ENCODE results near the gene GRAMD2B.

DNA sequence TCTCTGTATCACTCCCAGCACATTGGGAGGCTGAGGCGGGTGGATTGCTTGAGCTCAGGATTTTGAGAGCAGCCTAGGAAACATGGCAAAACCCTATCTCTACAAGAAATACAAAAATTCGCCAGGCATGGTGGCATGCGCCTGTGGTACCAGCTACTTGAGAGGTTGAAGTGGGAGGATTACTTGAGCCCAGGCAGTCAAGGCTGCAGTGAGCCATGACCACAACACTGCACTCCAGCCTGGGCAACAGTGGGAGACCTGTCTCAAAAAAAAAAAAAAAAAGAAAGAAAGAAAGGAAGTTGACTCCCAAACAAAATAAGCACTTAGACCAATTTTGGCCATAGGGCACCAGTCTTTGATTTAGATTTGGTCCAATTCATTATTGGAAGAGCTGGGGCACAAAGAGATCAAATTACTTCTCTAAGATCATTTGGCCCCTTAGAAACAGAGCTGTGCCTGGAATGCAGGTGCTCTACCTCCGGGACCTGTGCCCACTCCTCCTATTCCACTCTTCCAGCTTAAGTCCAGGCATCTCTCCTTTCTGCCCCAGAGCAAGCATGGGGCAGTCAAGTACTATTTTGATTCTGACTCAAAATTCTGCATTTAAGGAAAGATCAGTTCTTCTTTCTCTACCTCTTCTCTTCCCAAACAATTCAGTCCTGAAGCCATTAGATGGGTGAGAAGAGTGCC, 112.8 kb downstream of the GRAMD2B start:
- TF ChIP-seq CTCF (IDR thresholded peaks at IDR 0.05; ENCODE audit: poor library complexity, severe bottlenecking), result no peak
- no peak for TF ChIP-seq TAF1 (IDR thresholded peaks at IDR 0.05; ENCODE audit: low read depth)
- TF ChIP-seq EP300 (conservative IDR thresholded peaks at IDR 0.05; ENCODE audit: poor library complexity, severe bottlenecking), result no peak
- TF ChIP-seq, protein P1, sequence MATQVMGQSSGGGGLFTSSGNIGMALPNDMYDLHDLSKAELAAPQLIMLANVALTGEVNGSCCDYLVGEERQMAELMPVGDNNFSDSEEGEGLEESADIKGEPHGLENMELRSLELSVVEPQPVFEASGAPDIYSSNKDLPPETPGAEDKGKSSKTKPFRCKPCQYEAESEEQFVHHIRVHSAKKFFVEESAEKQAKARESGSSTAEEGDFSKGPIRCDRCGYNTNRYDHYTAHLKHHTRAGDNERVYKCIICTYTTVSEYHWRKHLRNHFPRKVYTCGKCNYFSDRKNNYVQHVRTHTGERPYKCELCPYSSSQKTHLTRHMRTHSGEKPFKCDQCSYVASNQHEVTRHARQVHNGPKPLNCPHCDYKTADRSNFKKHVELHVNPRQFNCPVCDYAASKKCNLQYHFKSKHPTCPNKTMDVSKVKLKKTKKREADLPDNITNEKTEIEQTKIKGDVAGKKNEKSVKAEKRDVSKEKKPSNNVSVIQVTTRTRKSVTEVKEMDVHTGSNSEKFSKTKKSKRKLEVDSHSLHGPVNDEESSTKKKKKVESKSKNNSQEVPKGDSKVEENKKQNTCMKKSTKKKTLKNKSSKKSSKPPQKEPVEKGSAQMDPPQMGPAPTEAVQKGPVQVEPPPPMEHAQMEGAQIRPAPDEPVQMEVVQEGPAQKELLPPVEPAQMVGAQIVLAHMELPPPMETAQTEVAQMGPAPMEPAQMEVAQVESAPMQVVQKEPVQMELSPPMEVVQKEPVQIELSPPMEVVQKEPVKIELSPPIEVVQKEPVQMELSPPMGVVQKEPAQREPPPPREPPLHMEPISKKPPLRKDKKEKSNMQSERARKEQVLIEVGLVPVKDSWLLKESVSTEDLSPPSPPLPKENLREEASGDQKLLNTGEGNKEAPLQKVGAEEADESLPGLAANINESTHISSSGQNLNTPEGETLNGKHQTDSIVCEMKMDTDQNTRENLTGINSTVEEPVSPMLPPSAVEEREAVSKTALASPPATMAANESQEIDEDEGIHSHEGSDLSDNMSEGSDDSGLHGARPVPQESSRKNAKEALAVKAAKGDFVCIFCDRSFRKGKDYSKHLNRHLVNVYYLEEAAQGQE (IDR thresholded peaks at IDR 0.05; ENCODE audit: borderline replicate concordance), result no peak
- no peak for TF ChIP-seq RAD21 (conservative IDR thresholded peaks at IDR 0.05)
